ENCODE measurements around the gene LIN52.
A peak's percentile ranks its signal among the peaks of the same experiment; 100 is the strongest.

Gene LIN52

GRCh38 chr14:74085047-74085637, 386 bp downstream of the LIN52 start:
- H3K18ac ChIP-seq (ENCODE audit: low read length): peak overlapping the region; percentile 59
- H3K36me3 ChIP-seq (ENCODE audit: control insufficient read depth in 1 of 2, insufficient read depth in 2 of 2, low read length in 2 of 2): no peaks in the 10 kb centered on the region
- H2BK5ac ChIP-seq (ENCODE audit: low read depth, low read length, poor library complexity): no peak overlapping the region
- H4K12ac ChIP-seq (ENCODE audit: low read depth, low read length): peak overlapping the region; percentile 67
- peak overlapping the region; percentile 82 for H3K9ac ChIP-seq (ENCODE audit: low read length)
- H3K9me3 ChIP-seq (ENCODE audit: insufficient read depth, low read depth, low read length): no peaks in the 10 kb centered on the region
- peak overlapping the region; percentile 81 for H3K4me3 ChIP-seq (ENCODE audit: low read depth, low read length)
- peak overlapping the region; percentile 46 for H4K91ac ChIP-seq (ENCODE audit: low read depth, low read length)
- WGBS (ENCODE audit: extremely low coverage, insufficient coverage, insufficient read length): no CpG with 5 or more reads among the region's 26 CpGs
- H3K23ac ChIP-seq (ENCODE audit: low read length): no peak overlapping the region
- H3K79me1 ChIP-seq (ENCODE audit: low read length): peaks cover 4% of the 10 kb centered on the region
- peak overlapping the region; percentile 47 for H2BK120ac ChIP-seq (ENCODE audit: insufficient read depth, low read length, poor library complexity)
- no peak overlapping the region for H3K4ac ChIP-seq (ENCODE audit: low read depth, low read length)
- H3K27ac ChIP-seq (ENCODE audit: low read depth, low read length): no peak overlapping the region
- peak; percentile 1 to 5 for DNase-seq
- H3K4me1 ChIP-seq (ENCODE audit: control insufficient read depth in 1 of 2, insufficient read depth in 2 of 2, low read length in 2 of 2): peaks cover 0 to 2% of the 10 kb centered on the region in 2 experiments
- H3K14ac ChIP-seq (ENCODE audit: low read length): peak overlapping the region; percentile 47
- peak overlapping the region; percentile 98 for H3K4me2 ChIP-seq (ENCODE audit: low read length)
- H2AFZ ChIP-seq (ENCODE audit: insufficient read depth, low read length, poor library complexity): peak overlapping the region; percentile 89
- H4K8ac ChIP-seq (ENCODE audit: low read depth, low read length): peak overlapping the region; percentile 55
- no peak overlapping the region for H2AK5ac ChIP-seq (ENCODE audit: low read length)
- H3K79me2 ChIP-seq (ENCODE audit: control insufficient read depth, insufficient read depth, low read length, poor library complexity): peaks cover 1% of the 10 kb centered on the region
- no peaks in the 10 kb centered on the region for H3K27me3 ChIP-seq (ENCODE audit: insufficient read depth, low read length)
- no peak overlapping the region for H2BK12ac ChIP-seq (ENCODE audit: low read length)

- no peak overlapping the region for H3K27ac ChIP-seq (ENCODE audit: low read depth, low read length)
- H2AK5ac ChIP-seq (ENCODE audit: low read length): no peak overlapping the region
- H3K9ac ChIP-seq (ENCODE audit: low read length): no peak overlapping the region
- H4K12ac ChIP-seq (ENCODE audit: low read depth, low read length): no peak overlapping the region
- no peak for DNase-seq
- no peak overlapping the region for H4K8ac ChIP-seq (ENCODE audit: low read depth, low read length)
- WGBS (ENCODE audit: extremely low coverage, insufficient coverage, insufficient read length): no CpG with 5 or more reads among the region's 1 CpG
- H2BK12ac ChIP-seq (ENCODE audit: low read length): no peak overlapping the region
- no peak overlapping the region for H3K4me3 ChIP-seq (ENCODE audit: low read depth, low read length)
- no peak overlapping the region for H2AFZ ChIP-seq (ENCODE audit: insufficient read depth, low read length, poor library complexity)
- no peak overlapping the region for H4K91ac ChIP-seq (ENCODE audit: low read depth, low read length)
- no peaks in the 10 kb centered on the region for H3K9me3 ChIP-seq (ENCODE audit: insufficient read depth, low read depth, low read length)
- no peak overlapping the region for H3K18ac ChIP-seq (ENCODE audit: low read length)
- H3K79me1 ChIP-seq (ENCODE audit: low read length): peaks cover 4% of the 10 kb centered on the region
- no peak overlapping the region for H2BK5ac ChIP-seq (ENCODE audit: low read depth, low read length, poor library complexity)
- H3K36me3 ChIP-seq (ENCODE audit: control insufficient read depth in 1 of 2, insufficient read depth in 2 of 2, low read length in 2 of 2): no peaks in the 10 kb centered on the region
- peaks cover 0 to 2% of the 10 kb centered on the region in 2 experiments for H3K4me1 ChIP-seq (ENCODE audit: control insufficient read depth in 1 of 2, insufficient read depth in 2 of 2, low read length in 2 of 2)
- no peak overlapping the region for H3K4me2 ChIP-seq (ENCODE audit: low read length)
- no peak overlapping the region for H3K4ac ChIP-seq (ENCODE audit: low read depth, low read length)
- H3K27me3 ChIP-seq (ENCODE audit: insufficient read depth, low read length): no peaks in the 10 kb centered on the region
- no peak overlapping the region for H3K14ac ChIP-seq (ENCODE audit: low read length)
- no peak overlapping the region for H3K23ac ChIP-seq (ENCODE audit: low read length)
- H3K79me2 ChIP-seq (ENCODE audit: control insufficient read depth, insufficient read depth, low read length, poor library complexity): peaks cover 1% of the 10 kb centered on the region
- no peak overlapping the region for H2BK120ac ChIP-seq (ENCODE audit: insufficient read depth, low read length, poor library complexity)
Measured at GRCh38 chr14:74085828-74086227, 1.1 kb downstream of the LIN52 start.

DNA sequence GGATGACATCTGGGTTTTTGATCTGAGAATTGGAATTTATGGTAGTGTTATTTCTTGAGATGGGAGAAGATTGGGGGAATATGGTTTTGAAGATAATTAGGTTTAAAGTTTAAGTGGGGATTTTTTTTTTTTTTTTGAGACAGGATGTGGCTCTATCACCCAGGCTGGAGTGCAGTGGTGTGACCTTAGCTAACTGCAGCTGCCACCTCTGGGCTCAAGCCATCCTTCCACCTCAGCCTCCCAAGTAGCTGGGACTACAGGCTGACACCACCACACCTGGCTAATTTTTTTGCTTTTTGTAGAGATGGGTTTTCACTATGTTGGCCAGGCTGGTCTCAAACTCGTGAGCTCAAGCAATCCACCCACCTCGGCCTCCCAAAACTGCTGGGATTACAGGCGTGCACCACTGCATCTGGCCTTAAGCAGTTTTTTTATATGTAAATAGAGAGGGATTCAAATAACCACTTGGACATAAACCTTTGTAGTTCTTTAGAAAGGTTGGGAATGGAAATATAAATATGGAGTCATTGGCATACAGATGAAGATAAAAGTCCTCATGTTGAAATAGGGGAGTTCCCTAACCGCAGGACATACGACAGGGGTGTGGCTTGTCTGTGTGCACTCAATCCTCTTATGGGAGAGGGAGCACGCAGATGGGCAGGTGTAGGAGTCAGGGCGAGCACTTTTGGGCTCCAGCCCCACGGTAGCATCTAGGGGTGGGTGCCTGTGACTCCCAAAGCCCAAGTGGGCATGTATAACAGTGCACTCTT, 4.7 kb downstream of the LIN52 start:
- WGBS (ENCODE audit: extremely low coverage, insufficient coverage, insufficient read length): no CpG with 5 or more reads among the region's 8 CpGs

DNA sequence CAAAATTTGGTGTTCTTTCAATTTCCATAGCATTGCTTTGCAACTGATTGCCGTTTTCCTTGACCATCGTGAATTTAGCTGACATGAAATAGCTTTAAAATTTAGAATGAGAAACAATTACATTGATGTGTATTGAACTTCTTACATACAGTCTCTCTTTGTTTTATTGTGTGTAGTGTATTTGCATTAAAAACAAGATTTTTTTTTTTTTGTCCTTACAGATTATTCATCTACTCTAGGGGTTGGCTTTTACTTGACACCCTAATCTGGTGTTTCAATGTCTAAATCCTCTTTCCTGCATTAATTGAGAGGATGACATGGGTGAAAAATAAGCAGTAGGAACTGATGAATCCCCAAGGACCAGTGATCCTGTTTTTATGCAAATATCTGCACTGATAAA, 20.6 kb downstream of the LIN52 start:
- Histone ChIP-seq H4K91ac (ENCODE audit: low read depth, low read length) (no peak overlapping the region), H3K27me3 (ENCODE audit: insufficient read depth, low read length) (no peaks in the 10 kb centered on the region), H2BK5ac (ENCODE audit: low read depth, low read length, poor library complexity) (no peak overlapping the region), H2AFZ (ENCODE audit: insufficient read depth, low read length, poor library complexity) (no peak overlapping the region), H2AK5ac (ENCODE audit: low read length) (no peak overlapping the region), H3K4me3 (ENCODE audit: low read depth, low read length) (no peak overlapping the region), H2BK120ac (ENCODE audit: insufficient read depth, low read length, poor library complexity) (no peak overlapping the region), H3K18ac (ENCODE audit: low read length) (no peak overlapping the region), H3K23ac (ENCODE audit: low read length) (no peak overlapping the region), H3K4me2 (ENCODE audit: low read length) (no peak overlapping the region), H3K4ac (ENCODE audit: low read depth, low read length) (no peak overlapping the region), H3K14ac (ENCODE audit: low read length) (no peak overlapping the region), H3K79me2 (ENCODE audit: control insufficient read depth, insufficient read depth, low read length, poor library complexity) (no peaks in the 10 kb centered on the region), H4K8ac (ENCODE audit: low read depth, low read length) (no peak overlapping the region), H3K79me1 (ENCODE audit: low read length) (no peaks in the 10 kb centered on the region), H2BK12ac (ENCODE audit: low read length) (no peak overlapping the region), H3K4me1 (ENCODE audit: control insufficient read depth in 1 of 2, insufficient read depth in 2 of 2, low read length in 2 of 2) (no peaks in the 10 kb centered on the region), H3K9me3 (ENCODE audit: insufficient read depth, low read depth, low read length) (no peaks in the 10 kb centered on the region), H3K36me3 (ENCODE audit: control insufficient read depth in 1 of 2, insufficient read depth in 2 of 2, low read length in 2 of 2) (peaks cover 2 to 7% of the 10 kb centered on the region in 2 experiments), H3K9ac (ENCODE audit: low read length) (no peak overlapping the region), H4K12ac (ENCODE audit: low read depth, low read length) (no peak overlapping the region), H3K27ac (ENCODE audit: low read depth, low read length) (no peak overlapping the region)
- WGBS (ENCODE audit: extremely low coverage, insufficient coverage, insufficient read length): no CpG with 5 or more reads among the region's 2 CpGs
- DNase-seq: no peak

More for the DNA sequence above, 4.7 kb downstream of the LIN52 start:
- Histone ChIP-seq H2BK5ac (ENCODE audit: low read depth, low read length, poor library complexity) (no peak overlapping the region), H3K79me1 (ENCODE audit: low read length) (no peaks in the 10 kb centered on the region), H4K12ac (ENCODE audit: low read depth, low read length) (no peak overlapping the region), H3K4ac (ENCODE audit: low read depth, low read length) (no peak overlapping the region), H2BK120ac (ENCODE audit: insufficient read depth, low read length, poor library complexity) (no peak overlapping the region), H2BK12ac (ENCODE audit: low read length) (no peak overlapping the region), H3K4me1 (ENCODE audit: control insufficient read depth in 1 of 2, insufficient read depth in 2 of 2, low read length in 2 of 2) (no peaks in the 10 kb centered on the region), H4K91ac (ENCODE audit: low read depth, low read length) (no peak overlapping the region), H3K27ac (ENCODE audit: low read depth, low read length) (no peak overlapping the region), H3K14ac (ENCODE audit: low read length) (no peak overlapping the region), H3K18ac (ENCODE audit: low read length) (no peak overlapping the region), H3K4me3 (ENCODE audit: low read depth, low read length) (no peak overlapping the region), H2AK5ac (ENCODE audit: low read length) (no peak overlapping the region), H3K9me3 (ENCODE audit: insufficient read depth, low read depth, low read length) (no peaks in the 10 kb centered on the region), H3K79me2 (ENCODE audit: control insufficient read depth, insufficient read depth, low read length, poor library complexity) (no peaks in the 10 kb centered on the region), H3K23ac (ENCODE audit: low read length) (no peak overlapping the region), H3K4me2 (ENCODE audit: low read length) (no peak overlapping the region), H3K36me3 (ENCODE audit: control insufficient read depth in 1 of 2, insufficient read depth in 2 of 2, low read length in 2 of 2) (peaks cover 5 to 12% of the 10 kb centered on the region in 2 experiments), H3K27me3 (ENCODE audit: insufficient read depth, low read length) (no peaks in the 10 kb centered on the region), H4K8ac (ENCODE audit: low read depth, low read length) (no peak overlapping the region), H2AFZ (ENCODE audit: insufficient read depth, low read length, poor library complexity) (no peak overlapping the region), H3K9ac (ENCODE audit: low read length) (no peak overlapping the region)
- DNase-seq: no peak
